HG02623 (cell line): Measurements from ENCODE around the gene THEMIS.
"Not testable (repeated sequence)": the region's sequence is repeated elsewhere in the genome, so short reads cannot be mapped to it uniquely, and the experiment has no call there.

Experiments
- ATAC-seq: cut with Tn5 transposase; IDR thresholded peaks from one replicate; pipeline ENCODE4 v1.9.1; 2021; ENCODE audit warnings: moderate library complexity; ENCODE audit not compliant: unreplicated experiment

The THEMIS gene

GRCh38 chr6:127917766-127918165, 16.9 kb upstream of the THEMIS start:
- no peak for ATAC-seq

GRCh38 chr6:127914240-127914639, 13.4 kb upstream of the THEMIS start:
- no peak for ATAC-seq

GRCh38 chr6:127912914-127913313, 12.1 kb upstream of the THEMIS start:
- ATAC-seq = no peak

- ATAC-seq = peak; percentile 78
Observed at GRCh38 chr6:127907960-127908640, 7.2 kb upstream of the THEMIS start.

- ATAC-seq = no peak
Observed at GRCh38 chr6:127904160-127904559, 3.3 kb upstream of the THEMIS start.

- ATAC-seq = no peak
Observed at GRCh38 chr6:127902933-127903332, 2.1 kb upstream of the THEMIS start.

GRCh38 chr6:127897484-127897883, 3.4 kb downstream of the THEMIS start:
- ATAC-seq = no peak

GRCh38 chr6:127894051-127894450, 6.8 kb downstream of the THEMIS start:
- no peak for ATAC-seq

- ATAC-seq = no peak
Observed at GRCh38 chr6:127893541-127893940, 7.3 kb downstream of the THEMIS start.

GRCh38 chr6:127891731-127892326, 9.0 kb downstream of the THEMIS start:
- ATAC-seq = no peak

- ATAC-seq = no peak
Observed at GRCh38 chr6:127886603-127887002, 14.3 kb downstream of the THEMIS start.

- no peak for ATAC-seq
Observed at GRCh38 chr6:127884134-127884533, 16.7 kb downstream of the THEMIS start.

- ATAC-seq = not testable (repeated sequence)
Observed at GRCh38 chr6:127881949-127882348, 18.9 kb downstream of the THEMIS start.

- no peak for ATAC-seq
Observed at GRCh38 chr6:127880429-127880828, 20.4 kb downstream of the THEMIS start.

GRCh38 chr6:127879685-127880084, 21.2 kb downstream of the THEMIS start:
- no peak for ATAC-seq

GRCh38 chr6:127878115-127878514, 22.7 kb downstream of the THEMIS start:
- ATAC-seq = no peak

GRCh38 chr6:127877231-127877630, 23.6 kb downstream of the THEMIS start:
- ATAC-seq = no peak

- no peak for ATAC-seq
Observed at GRCh38 chr6:127869772-127870404, 31.0 kb downstream of the THEMIS start.

GRCh38 chr6:127869183-127869582, 31.7 kb downstream of the THEMIS start:
- ATAC-seq = no peak

- ATAC-seq = no peak
Observed at GRCh38 chr6:127868338-127868737, 32.5 kb downstream of the THEMIS start.

- ATAC-seq = no peak
Observed at GRCh38 chr6:127866766-127867165, 34.1 kb downstream of the THEMIS start.

- no peak for ATAC-seq
Observed at GRCh38 chr6:127865108-127865507, 35.8 kb downstream of the THEMIS start.
